Epithelial cell of esophagus (primary cell): Measurements from ENCODE around the gene TRPM3.

Experiments
- DNase-seq: peaks from one replicate; pipeline ENCODE4 v3.0.0; 2010; ENCODE audit warnings: low read depth
- H3K4me3 ChIP-seq: 2 replicates; pipeline ENCODE4 v1.5.1; 2011; ENCODE audit warnings: mild to moderate bottlenecking, low read length, control low read depth
- TF ChIP-seq, protein P1 (sequence below): IDR thresholded peaks from 2 replicates; pipeline ENCODE4 v1.5.1; 2011; ENCODE audit warnings: low read depth, mild to moderate bottlenecking, low read length, control low read depth, inconsistent platforms; ENCODE audit not compliant: insufficient read depth; ENCODE audit errors: missing control alignments

Gene TRPM3

GRCh38 chr9:70936536-70936935 lies 184.9 kb downstream of the TRPM3 start:
- no peak for DNase-seq
- H3K4me3 ChIP-seq = no peak overlapping the region
- TF ChIP-seq, protein P1, sequence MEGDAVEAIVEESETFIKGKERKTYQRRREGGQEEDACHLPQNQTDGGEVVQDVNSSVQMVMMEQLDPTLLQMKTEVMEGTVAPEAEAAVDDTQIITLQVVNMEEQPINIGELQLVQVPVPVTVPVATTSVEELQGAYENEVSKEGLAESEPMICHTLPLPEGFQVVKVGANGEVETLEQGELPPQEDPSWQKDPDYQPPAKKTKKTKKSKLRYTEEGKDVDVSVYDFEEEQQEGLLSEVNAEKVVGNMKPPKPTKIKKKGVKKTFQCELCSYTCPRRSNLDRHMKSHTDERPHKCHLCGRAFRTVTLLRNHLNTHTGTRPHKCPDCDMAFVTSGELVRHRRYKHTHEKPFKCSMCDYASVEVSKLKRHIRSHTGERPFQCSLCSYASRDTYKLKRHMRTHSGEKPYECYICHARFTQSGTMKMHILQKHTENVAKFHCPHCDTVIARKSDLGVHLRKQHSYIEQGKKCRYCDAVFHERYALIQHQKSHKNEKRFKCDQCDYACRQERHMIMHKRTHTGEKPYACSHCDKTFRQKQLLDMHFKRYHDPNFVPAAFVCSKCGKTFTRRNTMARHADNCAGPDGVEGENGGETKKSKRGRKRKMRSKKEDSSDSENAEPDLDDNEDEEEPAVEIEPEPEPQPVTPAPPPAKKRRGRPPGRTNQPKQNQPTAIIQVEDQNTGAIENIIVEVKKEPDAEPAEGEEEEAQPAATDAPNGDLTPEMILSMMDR = no peak

DNA sequence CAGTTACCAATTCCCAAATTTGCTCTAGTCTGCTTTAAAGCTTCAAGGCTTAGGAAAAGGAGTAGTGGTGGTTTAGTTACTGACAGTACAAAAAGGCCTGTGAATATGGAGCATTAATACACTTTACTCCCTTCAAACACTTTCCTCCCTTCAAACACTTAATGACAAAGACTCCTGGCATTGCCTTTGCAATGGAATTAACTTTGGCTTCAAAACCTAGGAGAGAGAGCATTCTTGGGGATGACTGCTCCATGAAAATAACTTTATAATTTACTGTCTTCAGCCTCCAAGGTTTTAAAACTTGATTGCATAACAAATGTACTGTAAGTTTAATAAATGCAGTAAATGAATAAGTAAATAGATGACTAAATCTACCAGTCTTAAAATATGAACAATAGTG lies 185.6 kb downstream of the TRPM3 start:
- no peak overlapping the region for H3K4me3 ChIP-seq
- DNase-seq = no peak
- TF ChIP-seq, protein P1 = no peak

DNA sequence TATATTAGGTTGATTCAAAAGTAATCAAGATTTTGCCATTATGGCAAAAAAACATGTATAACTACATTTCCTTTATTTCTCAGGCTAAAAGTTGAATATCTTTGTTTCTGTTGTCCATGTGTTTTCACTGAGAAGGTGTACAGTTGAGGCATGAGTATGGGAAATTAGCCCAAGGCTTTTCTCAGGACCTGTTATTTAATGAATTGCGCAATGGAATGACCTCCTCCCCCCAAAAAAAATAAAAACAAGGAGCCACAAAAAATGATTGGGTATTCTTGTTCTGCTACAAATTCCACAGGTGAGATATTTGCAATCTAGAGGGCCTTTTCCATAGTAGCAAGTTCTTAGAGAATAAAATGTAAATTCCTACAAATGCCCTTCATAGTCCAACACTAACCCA lies 186.8 kb downstream of the TRPM3 start:
- TF ChIP-seq, protein P1 = no peak
- no peak for DNase-seq
- no peak overlapping the region for H3K4me3 ChIP-seq

DNA sequence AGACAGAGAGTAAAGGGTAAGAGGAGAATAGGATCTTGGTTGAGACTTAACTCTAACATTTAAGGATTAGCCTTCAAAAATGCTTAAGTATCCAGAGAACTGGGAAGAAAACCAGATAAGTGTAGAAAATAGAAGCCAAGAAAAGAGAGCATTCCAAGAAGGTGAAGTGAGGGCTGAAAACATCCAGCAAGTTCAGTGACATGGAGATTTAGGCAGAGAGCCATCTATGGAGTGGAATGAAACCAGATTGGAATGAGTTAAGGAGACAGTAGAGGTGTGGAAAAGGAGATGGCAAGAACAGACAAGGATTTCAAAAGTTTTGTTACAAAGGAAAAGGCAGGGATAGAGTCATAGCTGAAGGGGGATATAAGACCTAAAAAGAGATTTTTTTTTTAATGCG lies 188.1 kb downstream of the TRPM3 start:
- no peak overlapping the region for H3K4me3 ChIP-seq
- no peak for DNase-seq
- TF ChIP-seq, protein P1 = no peak

- TF ChIP-seq, protein P1 = no peak
- DNase-seq = no peak
- H3K4me3 ChIP-seq = no peak overlapping the region
Observed at GRCh38 chr9:70932097-70932496, 189.3 kb downstream of the TRPM3 start.

DNA sequence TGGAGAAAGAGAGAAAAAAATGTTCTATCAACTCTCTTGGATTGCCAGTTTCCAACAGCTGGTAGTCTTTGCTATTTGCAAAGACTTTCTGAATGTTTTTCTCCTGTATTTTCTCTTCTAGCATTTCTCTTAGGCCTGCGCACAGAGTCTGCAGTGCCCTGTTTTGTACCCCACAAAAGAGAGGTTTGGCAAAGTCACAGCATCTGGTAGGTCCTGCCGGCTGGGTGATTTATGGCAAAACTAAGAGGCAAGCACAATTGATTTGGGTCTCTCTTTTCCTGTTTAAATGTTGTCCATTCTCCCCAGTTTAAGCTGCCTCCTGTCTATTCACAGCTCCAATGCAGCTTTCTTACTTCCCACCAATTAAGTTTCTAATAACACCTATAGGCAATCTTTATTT lies 193.9 kb downstream of the TRPM3 start:
- TF ChIP-seq, protein P1 = no peak
- no peak overlapping the region for H3K4me3 ChIP-seq
- no peak for DNase-seq

DNA sequence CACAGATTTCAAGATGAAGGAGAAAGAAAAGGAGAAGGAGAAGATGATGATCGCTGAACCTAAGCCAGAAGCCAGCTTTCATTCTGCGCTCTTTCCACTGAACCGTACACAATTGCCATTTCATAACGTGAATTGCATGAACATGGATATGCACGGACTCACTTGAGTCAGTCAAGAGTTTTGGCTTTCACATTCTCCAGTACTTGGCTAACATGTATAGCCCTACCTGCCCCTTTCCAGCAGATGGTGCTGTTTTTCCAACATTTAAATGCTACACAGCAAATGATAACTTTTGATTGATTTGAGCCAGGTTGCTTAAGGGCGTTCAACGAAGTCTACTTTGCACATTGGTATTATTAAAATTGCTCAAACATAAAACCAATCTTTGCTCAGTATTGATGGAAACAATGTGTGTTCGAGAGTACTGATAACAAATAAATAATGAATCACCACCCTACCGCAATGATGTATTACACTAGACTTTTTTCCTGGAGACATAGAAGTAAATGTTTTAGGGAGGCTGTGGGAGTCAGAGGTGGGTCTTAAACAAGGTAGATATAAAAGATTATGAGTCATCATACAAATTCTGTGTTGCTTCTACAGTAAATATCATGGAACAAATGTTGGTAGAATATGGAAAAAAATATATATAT lies 196.4 kb downstream of the TRPM3 start:
- DNase-seq = peak; percentile 82
- TF ChIP-seq, protein P1 = peak; percentile 94
- no peak overlapping the region for H3K4me3 ChIP-seq
